ENCODE data around the gene WNT9A.

The WNT9A gene

DNA sequence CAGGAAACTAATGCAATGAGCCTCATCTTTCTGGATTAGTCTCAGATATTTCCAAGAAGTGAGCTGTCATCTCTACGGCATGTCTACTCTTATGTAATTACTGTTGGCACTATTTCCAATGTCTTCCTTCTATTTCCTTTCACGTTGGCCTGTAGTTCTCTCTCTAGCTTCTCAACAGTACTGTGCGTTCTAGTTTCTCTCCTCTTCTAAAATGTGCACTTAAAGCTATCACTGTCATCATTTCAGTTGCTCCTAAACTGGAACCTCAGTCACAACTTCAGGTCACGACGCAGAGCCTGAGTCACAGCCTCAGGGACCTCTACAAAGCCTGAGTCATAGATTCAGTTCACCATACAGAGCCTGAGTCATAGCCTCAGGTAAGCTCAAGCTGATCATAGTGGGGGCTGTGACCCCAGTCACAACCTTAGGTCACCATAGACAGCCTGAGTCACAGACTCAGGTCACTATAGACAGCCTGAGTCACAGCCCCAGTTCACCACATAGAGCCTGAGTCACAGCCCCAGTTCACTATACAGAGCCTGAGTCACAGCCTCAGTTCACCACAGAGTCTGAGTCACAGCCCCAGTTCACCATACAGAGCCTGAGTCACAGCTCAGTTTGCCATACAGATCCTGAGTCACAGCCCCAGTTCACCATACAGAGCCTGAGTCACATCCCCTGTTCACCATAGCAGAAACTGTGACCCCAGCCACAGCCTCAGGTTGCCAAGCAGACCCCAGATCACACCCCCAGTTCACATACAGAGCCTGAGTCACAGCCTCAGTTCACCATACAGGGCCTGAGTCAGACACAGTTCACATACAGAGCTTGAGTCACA lies 13.0 kb downstream of the WNT9A start:
- H3K27ac ChIP-seq, result no peak overlapping the region
- TF ChIP-seq, protein P1, sequence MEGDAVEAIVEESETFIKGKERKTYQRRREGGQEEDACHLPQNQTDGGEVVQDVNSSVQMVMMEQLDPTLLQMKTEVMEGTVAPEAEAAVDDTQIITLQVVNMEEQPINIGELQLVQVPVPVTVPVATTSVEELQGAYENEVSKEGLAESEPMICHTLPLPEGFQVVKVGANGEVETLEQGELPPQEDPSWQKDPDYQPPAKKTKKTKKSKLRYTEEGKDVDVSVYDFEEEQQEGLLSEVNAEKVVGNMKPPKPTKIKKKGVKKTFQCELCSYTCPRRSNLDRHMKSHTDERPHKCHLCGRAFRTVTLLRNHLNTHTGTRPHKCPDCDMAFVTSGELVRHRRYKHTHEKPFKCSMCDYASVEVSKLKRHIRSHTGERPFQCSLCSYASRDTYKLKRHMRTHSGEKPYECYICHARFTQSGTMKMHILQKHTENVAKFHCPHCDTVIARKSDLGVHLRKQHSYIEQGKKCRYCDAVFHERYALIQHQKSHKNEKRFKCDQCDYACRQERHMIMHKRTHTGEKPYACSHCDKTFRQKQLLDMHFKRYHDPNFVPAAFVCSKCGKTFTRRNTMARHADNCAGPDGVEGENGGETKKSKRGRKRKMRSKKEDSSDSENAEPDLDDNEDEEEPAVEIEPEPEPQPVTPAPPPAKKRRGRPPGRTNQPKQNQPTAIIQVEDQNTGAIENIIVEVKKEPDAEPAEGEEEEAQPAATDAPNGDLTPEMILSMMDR (conservative IDR thresholded peaks at IDR 0.05), result no peak
- TF ChIP-seq ZFX (IDR thresholded peaks at IDR 0.05), result no peak

DNA sequence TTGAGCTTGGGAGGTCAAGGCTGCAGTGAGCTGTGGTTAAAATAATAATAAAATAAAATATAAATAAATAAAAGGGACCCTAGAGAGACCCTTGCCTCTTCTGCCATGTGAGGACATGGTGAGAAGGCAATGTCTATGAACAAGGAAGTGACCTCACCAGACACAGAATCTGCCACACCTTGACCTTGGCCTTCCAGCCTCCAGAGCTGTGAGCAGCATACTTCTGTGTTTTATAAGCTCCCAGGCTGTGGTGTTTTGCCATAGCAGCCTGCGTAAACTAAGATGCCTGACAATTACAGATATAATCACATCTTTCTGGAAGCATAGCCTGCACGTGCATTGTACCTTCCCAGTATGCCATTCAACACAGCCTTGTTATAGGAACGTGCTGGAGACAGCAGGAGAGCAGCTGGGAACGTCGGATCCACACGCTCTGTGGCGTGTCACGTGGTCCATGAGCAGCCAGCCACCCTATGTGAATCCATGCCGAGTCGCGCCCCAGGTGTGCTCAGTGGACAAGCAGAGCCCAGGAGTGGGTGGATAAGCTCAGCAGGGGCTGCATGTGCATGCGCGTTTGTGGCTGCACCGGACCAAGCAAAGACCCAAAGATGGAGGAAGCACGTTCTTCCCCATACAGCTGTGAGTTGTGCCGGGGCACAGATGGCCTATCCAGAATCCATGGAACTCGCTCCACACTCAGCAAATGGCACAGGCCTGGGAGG lies 17.8 kb downstream of the WNT9A start:
- H3K27ac ChIP-seq, result no peak overlapping the region
- TF ChIP-seq, protein P1 (conservative IDR thresholded peaks at IDR 0.05), result no peak

DNA sequence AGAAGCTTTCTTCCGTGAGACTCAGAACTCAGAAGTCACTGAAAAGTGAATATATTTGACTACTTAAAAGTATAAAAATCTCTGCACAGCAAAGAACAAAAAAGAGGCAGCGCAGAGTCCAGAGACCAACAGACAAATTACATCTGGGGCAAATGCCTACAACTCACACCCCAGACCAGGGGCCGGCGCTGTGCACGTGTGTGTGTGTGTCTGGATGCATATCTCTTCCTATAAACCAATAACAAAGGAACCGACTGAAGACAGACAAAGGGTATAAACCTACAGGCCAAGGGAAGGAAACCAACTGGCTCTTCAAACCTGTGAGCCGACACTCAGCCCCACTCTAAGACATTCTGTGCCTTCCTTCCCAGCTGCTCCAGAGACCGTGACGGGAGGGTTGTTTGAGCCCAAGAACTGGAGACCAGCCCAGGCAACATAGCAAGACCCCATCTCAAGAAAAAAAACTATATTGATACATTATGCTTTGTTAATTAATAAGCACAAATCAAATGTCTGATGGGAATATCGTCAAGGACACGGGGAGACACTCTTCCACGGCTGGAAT lies 18.8 kb downstream of the WNT9A start:
- TF ChIP-seq ZFX (IDR thresholded peaks at IDR 0.05), result no peak
- TF ChIP-seq, protein P1 (conservative IDR thresholded peaks at IDR 0.05), result no peak
- H3K27ac ChIP-seq, result no peak overlapping the region

DNA sequence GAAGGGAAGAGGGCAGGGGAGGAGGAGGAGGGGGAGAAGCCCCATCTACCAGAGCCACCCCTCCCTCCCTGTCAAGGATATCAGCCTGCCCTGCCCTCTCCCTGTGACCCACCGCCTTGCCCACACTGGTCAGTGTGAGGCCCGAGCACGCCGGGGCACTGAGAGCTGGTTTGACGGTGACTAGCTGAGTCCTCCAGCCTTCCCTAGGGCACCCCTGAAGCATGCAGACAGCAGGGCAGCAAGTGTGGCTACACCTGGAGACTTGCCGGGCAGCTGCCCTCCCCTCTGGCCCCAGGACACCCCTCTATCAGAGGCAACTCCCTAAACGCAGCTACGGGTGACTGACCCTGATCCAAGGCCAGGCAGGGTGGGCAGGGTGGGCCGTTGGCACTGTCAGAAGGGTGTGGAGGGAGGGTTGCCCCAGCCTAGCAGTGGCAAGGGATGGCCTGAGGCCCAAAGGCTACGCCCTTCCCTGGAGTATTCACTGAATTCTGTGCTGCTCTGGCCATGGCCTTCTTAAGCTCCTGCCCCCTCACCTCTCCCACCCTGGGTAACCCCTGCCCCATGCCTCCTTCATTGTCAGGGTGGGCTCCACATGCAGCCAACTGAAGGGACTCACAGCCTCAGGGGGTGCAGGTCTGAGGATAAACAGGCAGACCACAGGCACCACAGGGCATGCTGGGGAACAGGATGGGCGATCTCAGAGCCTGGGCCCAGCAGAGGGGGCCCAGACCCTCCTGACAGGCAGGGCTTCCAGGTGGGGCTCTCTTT lies 19.6 kb downstream of the WNT9A start:
- H3K27ac ChIP-seq, result no peak overlapping the region
- TF ChIP-seq, protein P1 (conservative IDR thresholded peaks at IDR 0.05), result no peak
- TF ChIP-seq ZFX (IDR thresholded peaks at IDR 0.05), result no peak

DNA sequence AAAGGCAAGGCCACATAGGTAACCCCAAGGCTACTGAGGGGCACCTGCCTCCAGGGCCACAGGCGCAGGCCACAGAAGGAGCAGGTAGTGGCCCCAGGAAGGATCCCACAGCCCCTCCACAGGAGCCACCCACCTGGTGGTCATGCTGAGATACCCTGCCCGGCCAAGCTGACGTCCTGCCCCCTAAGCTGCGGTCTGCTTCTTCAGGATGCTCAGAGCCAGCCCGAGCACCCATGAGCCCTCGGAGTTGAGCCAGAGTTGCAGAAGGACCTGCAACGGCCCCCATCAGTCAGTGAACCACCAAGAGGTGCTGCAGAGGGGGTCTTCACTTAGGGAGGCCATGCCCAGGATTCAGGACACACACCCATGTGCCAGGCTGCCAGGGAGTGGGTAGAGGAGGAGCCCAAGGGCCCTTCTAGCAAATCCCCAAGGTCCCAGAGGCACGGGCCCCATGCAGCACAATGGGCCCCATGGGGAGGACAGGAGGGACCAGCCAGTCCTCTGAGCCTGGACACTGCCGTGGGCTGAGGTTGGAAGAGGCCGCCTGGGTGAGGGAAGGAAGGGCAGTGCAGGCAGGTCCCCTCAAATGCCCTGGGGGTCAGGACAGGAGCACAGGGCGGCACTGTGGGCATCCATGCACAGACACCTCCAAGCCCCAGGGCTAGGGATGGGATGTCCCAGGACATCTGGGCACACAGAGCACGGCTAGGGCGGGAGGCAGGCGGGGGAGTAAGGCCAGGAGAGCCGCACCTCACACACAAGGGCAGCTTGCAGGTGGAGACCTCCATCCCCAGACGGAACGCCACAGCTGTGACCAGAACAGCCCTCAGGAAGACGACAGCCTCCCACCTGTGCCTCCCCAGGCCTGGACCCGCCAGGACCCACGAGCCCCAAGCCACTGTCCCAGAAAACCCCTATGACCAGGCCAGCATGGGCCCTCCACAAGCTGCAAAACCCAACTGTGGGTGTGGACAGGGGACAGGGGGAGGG lies 20.5 kb downstream of the WNT9A start:
- no peak for TF ChIP-seq ZFX (IDR thresholded peaks at IDR 0.05)
- TF ChIP-seq, protein P1 (conservative IDR thresholded peaks at IDR 0.05), result no peak
- H3K27ac ChIP-seq, result no peak overlapping the region

DNA sequence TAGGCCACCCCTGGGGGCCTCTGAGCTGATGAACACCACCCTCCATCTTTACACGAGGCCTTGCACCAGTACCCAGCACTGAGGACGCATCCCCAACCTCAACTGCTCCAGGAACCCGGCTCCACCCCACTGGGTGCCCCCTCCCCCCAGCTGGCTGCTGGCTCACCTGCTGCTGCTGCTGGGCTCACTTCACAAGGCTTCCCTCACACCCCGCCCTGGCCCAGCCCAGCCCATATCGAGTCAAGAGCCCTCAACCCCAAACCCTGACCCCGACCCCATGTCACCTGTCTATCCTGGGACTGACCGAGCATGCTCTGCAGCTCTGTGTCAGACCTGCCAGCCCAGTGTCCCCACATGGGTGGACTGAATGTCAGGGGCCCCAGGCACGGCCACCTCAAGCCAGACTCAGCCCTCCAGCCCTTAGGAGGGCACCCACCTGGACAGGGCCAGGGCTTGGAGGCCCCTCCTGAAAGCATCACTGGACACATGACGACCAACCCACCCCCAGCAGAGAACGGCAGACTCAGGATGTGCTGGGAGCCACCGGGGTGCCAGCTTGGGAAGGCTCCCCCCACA lies 21.4 kb downstream of the WNT9A start:
- no peak overlapping the region for H3K27ac ChIP-seq
- no peak for TF ChIP-seq ZFX (IDR thresholded peaks at IDR 0.05)
- TF ChIP-seq, protein P1 (conservative IDR thresholded peaks at IDR 0.05), result no peak
